IMR-90 (cell line): ENCODE results near the gene LTBP1.

ENCODE experiments used
- CEBPB ChIP-seq: IDR thresholded peaks from 2 replicates; pipeline ENCODE4 v1.6.1; 2012; ENCODE audit warnings: low read depth, low read length, improper control_type of control experiment
- MAZ ChIP-seq: IDR thresholded peaks from 2 replicates; pipeline ENCODE4 v1.6.1; 2012; ENCODE audit warnings: low read depth, mild to moderate bottlenecking, low read length, improper control_type of control experiment, moderate library complexity, borderline replicate concordance
- POLR2A ChIP-seq: IDR thresholded peaks from 2 replicates; pipeline ENCODE4 v1.6.1; 2012; ENCODE audit warnings: mild to moderate bottlenecking, low read depth, low read length
- RAD21 ChIP-seq: IDR thresholded peaks from 2 replicates; pipeline ENCODE4 v1.6.1; 2012; ENCODE audit warnings: low read length, improper control_type of control experiment
- RFX5 ChIP-seq: IDR thresholded peaks from 2 replicates; pipeline ENCODE4 v1.8.0; 2012; ENCODE audit warnings: low read depth, mild to moderate bottlenecking, low read length, moderate library complexity
- SMC3 ChIP-seq: fragments of 150-350 bp; IDR thresholded peaks from 2 replicates; pipeline ENCODE4 v1.6.1; 2016; ENCODE audit warnings: low read depth, mild to moderate bottlenecking, antibody characterized with exemption, low read length, moderate library complexity
- TF ChIP-seq, protein P1 (sequence below): conservative IDR thresholded peaks from 2 replicates; pipeline ENCODE4 v1.5.1; 2012; ENCODE audit warnings: mild to moderate bottlenecking, low read depth, low read length, improper control_type of control experiment
- TF ChIP-seq, protein P2 (sequence below): fragments of 150-350 bp; IDR thresholded peaks from 2 replicates; pipeline ENCODE4 v1.6.1; 2016; ENCODE audit warnings: low read depth, mild to moderate bottlenecking, low read length, moderate library complexity, borderline replicate concordance
- TF ChIP-seq, protein P3 (sequence below): fragments of 150-350 bp; IDR thresholded peaks from 2 replicates; pipeline ENCODE4 v1.6.1; 2017; ENCODE audit warnings: mild to moderate bottlenecking, antibody characterized with exemption, low read length, low read depth

DNA sequence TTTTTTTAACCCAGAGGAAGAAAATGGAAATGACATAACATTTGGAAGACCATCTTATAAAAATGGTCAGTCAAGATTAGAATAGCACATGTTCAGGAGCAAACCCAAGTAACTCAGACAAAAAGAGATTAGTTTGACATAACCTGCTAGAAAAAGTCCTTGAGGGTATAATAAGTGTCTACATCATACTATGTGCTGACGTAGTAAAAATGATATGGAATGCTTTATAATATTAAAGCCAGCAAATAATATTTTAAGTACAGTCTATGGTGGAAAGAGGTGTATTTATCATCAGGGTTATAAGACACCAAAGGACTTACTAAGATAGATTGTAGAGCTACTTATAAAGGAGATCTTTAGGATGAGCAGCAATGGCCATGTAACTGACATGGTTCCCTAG, 169.0 kb downstream of the LTBP1 start:
- TF ChIP-seq RFX5 (no peak), CEBPB (no peak), SMC3 (no peak), RAD21 (no peak), POLR2A (no peak), MAZ (no peak)
- TF ChIP-seq, protein P1, sequence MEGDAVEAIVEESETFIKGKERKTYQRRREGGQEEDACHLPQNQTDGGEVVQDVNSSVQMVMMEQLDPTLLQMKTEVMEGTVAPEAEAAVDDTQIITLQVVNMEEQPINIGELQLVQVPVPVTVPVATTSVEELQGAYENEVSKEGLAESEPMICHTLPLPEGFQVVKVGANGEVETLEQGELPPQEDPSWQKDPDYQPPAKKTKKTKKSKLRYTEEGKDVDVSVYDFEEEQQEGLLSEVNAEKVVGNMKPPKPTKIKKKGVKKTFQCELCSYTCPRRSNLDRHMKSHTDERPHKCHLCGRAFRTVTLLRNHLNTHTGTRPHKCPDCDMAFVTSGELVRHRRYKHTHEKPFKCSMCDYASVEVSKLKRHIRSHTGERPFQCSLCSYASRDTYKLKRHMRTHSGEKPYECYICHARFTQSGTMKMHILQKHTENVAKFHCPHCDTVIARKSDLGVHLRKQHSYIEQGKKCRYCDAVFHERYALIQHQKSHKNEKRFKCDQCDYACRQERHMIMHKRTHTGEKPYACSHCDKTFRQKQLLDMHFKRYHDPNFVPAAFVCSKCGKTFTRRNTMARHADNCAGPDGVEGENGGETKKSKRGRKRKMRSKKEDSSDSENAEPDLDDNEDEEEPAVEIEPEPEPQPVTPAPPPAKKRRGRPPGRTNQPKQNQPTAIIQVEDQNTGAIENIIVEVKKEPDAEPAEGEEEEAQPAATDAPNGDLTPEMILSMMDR = no peak
- TF ChIP-seq, protein P2, sequence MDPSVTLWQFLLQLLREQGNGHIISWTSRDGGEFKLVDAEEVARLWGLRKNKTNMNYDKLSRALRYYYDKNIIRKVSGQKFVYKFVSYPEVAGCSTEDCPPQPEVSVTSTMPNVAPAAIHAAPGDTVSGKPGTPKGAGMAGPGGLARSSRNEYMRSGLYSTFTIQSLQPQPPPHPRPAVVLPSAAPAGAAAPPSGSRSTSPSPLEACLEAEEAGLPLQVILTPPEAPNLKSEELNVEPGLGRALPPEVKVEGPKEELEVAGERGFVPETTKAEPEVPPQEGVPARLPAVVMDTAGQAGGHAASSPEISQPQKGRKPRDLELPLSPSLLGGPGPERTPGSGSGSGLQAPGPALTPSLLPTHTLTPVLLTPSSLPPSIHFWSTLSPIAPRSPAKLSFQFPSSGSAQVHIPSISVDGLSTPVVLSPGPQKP = no peak
- TF ChIP-seq, protein P3, sequence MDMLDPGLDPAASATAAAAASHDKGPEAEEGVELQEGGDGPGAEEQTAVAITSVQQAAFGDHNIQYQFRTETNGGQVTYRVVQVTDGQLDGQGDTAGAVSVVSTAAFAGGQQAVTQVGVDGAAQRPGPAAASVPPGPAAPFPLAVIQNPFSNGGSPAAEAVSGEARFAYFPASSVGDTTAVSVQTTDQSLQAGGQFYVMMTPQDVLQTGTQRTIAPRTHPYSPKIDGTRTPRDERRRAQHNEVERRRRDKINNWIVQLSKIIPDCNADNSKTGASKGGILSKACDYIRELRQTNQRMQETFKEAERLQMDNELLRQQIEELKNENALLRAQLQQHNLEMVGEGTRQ = no peak
